ENCODE measurements around the gene PCNX1.

GRCh38 chr14:71116568-71117122, 209.4 kb downstream of the PCNX1 start:
- no peak for TF ChIP-seq ESRRG (CRISPR knock-in tag; IDR thresholded peaks at IDR 0.05)
- no peak for TF ChIP-seq ZNF70 (CRISPR knock-in tag; IDR thresholded peaks at IDR 0.05)

All from SK-N-SH treated with all-trans-retinoic acid at 6 μM for 48 hours (cell line).